ENCODE results near the gene RXRA. TPM values are rescaled to one million over a fixed set of nuclear protein-coding genes. Genes with fewer than 3 reads are reported as not detected.
"Not testable (repeated sequence)": the region's sequence is repeated elsewhere in the genome, so short reads cannot be mapped to it uniquely, and the experiment has no call there.

The RXRA gene
- polyA plus RNA-seq, 1 donor = 37.2 TPM

DNA sequence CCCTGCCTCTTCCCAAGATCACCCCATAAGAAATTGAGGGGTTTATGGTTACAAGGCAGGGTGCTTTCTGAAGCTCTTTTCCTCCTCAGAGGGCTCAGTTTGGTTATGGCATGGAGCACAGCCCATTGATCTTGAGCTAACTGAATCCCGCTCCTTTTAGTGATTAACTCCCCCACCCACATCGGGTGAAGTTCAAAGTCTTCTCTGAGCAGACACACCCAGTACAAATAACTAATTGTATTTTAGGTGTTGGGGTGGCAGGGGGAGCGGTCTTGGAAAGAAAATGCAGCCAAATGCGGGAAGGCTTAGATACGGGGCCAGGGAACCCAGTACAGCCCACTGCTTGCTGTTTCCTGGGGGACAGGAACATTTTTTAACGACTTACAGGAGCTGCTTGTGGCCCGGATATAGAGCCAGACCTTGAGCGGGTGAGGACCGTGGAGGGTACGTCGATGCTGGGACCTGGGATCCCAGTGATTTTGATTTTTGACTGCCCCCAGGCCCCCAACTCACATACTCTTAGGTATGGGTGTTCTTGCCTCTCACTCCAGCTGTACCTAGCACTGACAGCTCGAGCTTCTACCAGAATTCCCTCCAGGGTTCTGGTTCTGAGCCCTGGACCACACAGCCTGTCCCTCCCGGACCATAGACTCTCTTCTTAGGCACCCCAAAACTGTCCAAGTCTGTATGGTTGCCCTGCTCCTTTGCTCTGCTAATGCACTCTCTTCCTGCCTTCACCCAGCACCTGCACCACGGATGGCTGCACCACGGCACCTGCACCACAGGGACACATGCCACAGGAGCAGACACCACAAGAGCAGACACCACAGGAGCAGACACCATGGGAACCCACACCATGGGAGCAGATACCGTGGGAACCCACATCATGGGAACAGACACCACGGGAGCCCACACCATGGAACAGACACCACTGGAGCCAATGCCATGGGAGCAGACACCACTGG, 18.3 kb upstream of the RXRA start:
- DNase-seq = no peak

DNA sequence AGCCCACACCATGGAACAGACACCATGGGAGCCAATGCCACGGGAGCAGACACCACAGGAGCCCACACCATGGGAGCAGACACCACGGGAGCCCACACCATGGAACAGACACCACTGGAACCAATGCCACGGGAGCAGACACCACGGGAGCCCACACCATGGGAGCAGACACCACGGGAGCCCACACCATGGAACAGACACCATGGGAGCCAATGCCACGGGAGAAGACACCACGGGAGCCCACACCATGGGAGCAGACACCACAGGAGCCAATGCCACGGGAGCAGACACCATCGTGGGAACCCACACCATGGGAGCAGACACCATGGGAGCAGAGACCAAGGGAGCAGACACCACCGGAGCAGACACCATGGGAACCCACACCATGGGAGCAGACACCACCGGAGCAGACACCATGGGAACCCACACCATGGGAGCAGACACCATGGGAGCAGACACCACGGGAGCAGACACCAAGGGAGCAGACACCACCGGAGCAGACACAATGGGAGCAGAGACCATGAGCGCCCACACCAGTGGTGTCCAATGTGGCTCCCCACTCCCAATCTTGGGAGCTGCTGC, 17.5 kb upstream of the RXRA start:
- not testable (repeated sequence) for DNase-seq

DNA sequence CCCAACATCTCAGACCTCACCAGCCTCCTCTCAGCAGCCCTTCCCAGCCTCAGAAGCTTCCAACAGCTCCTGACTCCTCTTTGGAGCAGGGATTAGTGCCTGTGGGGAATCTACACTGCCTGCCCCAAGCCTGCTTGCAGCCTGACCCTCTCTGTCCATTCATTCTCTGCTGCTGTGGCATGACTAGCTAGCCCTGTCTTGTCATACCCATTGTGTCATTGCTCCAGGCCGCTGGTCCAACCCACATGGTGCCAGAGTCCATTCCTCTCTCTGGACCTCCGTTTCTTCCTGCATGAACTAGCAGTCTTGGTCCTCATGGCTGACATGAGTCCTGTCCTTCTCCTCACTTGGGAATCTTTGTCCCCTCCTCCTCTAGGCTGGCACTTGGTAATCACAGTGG, 12.8 kb upstream of the RXRA start:
- DNase-seq = no peak

DNA sequence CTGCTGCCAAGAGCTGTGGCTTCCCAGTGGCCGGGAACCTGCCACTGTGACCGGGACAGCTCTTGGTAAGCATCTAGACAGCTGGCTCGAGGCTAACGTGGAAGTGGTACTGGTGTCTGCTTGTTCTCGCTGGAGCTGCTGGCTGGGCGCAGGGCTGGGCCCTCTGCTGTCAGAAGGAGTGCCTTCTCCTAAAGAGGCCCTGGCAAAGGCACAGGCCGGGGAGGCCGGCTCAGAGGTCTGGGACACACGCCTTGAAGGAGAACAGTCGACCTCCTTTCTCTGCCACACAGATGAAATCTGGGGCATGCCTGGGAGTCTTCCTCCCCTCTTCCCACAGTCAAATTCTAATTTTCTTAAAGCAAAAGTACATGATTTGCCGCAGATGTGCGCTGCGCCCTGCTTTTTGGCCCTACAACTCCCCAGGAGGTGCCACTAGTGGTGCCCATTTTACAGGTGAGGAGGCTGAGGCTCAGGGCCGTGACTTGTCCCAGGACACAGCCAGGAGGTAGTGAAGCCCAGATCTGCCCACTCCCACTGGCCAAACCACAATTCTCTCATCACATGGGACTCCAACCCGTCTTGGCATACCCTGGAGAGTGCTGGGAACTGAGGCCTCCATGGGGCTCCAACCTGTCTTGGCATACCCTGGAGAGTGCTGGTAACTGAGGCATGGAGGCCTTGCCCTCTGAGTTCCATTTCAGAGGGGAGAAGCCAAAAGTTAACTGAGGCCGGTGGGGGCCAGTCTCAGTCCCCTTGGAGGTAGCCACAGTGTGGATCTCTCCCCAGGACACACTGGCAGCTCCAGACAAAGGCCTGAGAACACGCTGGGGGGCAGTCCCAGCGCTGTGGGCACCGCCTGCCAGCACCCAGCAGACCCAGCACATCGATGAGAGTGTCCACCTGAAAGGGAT, 12.0 kb upstream of the RXRA start:
- no peak for DNase-seq

DNA sequence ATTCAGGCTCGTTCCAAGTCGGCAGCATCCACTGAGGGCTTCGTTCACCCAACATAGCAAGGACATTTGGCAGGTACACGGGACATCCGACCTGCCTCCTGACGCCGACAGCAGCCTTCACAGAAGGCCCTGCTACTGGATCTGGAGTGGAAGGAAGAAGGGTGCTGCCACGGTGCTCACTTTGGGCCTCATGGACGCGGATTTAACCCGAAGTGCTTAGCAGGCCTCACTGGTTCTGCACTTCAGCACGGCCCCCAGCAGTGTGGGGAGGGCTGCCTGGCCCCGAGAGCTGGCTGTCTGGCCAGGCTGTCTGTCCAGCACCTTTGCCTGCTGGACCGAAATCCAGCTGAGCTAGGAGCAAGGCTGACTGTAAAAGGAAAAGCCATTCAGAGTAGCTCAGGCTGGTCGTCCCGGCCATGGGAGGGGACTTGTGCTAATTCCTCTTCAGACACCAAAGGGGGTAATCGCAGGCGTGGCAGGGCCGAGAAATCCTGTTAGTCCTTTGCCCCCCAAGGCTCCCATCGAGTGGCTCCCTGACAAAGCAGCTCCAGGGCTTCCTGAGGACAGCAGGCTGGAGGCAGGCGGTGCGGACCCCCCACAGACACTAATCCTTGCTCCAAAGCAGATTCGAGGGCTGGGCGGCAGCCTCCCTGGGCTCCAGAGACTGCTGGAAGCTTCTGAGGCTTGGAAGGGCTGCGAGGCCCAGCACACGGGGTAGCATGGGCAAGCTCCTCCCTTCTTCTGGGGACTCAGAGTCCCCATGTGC, 11.1 kb upstream of the RXRA start:
- DNase-seq = no peak

DNA sequence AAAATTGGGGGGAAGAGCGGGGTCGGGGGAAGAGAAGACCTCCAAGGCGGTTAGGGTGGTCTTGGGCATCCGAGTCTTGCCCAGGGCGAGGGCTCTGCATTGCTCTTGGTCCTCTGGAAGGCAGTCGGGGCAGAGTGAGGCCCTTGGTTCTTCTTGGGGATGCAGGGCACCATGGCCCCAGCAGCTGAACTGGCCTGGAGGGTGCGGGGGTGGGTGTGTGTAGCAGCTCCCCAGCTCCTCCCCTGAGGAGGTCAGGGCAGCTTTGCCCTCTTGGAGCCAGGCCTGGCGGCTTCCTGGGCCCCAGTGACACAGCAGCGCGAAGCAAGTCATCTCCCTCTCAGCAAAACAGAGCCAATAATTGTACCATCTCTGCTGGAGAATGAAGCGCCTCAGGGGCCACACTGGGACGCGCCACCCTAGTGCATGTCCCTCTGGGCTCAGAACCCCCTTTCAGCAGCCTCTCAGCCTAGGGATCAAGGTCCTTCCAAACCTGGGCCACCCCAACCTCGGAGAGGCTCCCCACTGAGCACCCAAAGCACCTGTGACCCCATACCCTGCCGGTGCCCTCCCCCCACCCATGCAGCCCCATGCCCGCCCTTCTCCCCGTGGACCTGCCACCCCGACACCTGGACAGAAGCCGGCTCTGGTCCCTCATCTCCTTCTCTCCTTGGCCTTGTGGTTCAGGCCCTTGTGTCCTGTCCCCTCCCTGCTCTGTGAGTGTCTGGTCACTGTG, 10.4 kb upstream of the RXRA start:
- no peak for DNase-seq

DNA sequence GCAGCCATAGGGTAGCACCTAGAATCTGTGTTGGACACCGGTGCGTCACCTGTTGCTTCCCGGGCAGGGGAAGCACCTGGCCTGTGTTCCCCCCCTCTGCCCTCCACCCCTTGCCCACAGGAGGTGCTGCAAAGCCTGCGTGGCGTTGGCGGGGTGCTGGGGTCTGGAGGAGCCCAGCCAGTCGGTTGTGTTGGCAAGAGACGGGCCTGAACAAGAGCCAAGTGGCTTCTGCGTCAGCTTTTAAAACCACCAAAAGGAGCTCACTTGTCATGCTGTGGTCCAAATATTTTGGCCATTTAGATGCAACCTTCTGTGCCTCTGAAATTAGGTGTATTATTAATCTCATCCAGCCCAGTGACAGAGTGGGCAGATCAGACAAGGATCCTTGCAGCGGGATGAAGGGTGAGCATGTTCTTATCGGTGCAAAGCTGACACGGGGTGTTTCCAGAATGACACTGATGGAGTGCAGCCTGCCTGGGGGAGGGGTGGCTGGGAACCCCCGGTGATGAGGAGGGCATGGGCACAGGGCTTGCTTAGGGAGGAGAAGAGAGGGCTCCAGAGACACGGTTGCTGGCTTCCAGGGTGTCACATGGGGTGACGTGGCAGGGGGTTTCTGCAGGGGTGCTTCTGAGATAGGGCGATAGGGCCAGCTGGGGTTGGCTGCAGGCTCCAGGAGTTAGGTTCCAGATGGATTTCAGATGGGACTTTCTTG, 9.7 kb upstream of the RXRA start:
- no peak for DNase-seq

DNA sequence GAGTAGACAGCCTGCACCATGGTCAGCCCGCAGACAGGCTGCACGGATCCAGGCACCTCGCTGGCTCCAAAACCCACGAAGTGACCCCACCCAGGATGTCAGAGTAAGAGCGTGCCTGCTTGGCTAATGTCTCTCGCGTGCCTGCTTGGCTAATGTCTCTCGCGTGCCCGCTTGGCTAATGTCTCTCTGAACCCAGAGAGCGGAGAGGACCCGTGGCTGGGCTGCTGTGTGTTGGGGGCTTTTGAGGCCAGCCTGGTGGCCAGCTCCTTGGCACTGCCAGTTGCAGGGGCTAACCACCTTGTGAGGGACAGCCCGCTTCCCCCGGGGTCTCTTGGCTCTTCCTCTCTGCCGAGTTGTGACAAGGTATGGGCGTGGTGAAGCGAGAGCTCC, 8.9 kb upstream of the RXRA start:
- no peak for DNase-seq

DNA sequence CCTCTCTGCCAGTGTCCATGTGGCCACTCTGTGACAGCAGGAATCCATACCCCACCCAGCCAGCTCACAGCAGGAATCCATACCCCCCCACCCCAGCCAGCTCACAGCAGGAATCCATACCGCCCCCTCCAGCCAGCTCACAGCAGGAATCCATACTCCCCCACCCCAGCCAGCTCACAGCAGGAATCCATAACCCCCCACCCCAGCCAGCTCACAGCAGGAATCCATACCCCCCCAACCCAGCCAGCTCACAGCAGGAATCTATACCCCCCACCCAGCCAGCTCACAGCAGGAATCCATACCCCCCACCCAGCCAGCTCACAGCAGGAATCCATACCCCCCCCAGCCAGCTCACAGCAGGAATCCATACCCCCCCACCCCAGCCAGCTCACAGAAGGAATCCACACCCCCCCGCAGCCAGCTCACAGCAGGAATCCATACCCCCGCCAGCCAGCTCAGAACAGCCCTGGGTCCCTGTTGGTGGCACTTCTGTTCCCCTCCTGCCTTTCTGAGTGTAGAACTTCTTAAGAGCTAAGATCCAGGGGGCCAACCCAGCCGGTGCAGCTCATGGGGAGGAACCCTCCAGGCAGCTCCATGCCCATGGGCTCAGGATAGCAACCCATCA, 8.4 kb upstream of the RXRA start:
- no peak for DNase-seq

DNA sequence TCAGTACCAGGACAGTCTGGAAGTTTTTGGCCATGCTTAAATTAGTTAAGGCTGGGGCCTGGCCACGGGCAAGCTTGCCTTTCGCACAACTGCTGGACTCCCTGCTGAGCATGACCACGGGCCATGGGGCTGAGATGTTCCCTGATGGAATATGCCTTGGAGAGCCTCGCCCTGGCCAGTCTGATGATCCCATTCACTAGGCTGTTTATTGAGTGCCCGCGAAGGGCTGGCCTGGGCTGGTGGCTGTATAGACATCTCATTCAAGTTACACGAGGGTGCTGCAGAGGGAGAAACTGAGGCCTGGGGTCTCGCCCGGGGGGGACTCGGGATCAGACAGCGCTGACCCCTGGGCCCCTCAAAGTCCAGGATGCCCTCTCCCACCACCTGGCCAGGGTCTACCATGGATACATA, 7.8 kb upstream of the RXRA start:
- DNase-seq = no peak

DNA sequence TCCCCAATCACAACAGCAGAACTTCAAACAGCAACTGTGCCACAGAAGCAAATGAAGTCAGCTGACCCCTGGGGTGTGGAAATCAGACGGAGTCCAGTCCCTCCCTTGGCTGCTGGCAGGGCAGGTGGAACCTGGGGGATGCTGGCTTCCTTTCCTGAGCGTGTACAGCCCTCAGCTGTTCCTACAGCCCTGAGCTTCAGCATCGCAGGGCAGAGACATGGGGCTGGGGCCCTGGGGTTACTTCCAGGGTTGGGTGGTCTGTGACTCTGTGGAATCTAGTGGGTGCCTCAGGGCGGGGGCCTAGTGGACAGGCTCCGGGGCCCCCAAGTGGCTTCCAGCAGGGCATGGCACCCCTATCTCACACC, 7.3 kb upstream of the RXRA start:
- DNase-seq = no peak

DNA sequence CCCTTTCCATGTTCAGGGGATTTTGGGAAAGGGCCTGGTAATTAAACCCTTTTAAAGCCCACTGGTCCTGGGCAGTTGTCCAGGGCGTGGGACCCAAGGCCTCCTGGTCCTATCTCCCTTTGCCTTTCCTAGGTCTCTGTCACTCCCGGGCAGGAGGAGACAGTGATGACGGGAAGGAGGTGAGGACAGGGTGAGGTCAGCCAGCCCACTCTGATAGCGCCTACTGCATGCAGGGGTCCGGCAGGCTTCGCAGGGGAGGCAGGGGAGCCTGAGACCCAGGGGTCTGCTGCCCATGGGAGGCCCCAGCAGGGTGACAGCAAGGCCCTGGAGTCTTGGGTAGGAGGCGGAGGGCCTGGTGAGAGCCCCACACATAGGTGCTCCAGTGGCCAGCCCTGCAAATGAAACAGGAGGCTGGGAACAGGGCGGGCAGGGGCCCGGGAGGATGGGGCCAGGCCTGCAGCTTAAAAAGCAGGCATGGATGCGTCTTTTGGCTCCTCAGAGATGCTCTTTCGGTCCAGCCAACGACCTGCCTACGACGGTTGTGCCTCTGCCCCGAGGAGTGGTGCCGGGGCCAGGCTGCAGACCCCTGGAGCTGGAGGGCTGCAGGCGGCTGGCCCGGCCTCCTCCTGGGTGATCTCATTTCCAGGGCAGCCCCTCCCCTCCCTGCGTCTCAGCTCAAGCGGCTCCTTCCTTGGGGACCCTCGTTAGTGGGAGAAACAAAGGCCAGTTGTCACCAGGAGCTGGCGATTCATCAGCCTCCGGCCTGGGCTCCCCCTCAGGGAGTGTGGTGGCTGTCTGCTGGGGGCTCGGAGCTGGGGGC, 6.7 kb upstream of the RXRA start:
- DNase-seq = no peak

DNA sequence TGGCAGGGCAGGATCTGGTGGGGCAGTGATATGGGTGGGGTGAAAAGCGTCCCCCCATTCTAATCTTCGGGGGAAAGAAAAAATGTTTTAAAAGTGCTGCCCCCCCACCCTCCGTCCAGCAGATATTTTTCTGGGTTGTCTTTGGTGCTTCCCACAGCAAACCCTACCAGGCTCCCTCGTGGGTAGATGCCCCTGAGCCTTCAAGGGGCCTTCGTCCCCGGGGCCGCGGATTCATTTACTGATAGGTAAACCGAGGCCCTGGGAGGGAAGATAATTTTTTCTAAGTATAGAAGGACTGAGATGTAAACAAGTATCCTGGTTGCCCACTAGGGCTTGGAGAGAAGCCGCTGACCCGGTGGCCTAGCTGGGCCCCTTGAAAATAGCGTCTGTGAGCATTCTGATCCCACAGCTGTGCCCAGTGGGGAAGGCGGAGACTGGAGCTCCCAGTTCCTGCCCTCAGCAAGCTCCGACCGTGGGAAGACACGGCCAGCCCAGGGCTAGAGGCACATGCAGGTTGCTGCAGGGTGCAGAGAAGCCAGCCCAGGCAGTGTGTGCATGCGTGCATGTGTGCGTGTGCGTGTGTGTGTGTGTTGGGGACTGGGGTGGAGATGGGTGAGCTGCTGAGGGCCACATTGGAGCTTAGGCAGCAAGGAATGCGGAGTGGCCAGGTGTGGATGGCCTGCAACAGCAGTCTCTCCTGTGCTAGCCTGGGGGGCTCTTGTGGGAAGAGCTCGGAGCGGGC, 6.0 kb upstream of the RXRA start:
- DNase-seq = no peak

DNA sequence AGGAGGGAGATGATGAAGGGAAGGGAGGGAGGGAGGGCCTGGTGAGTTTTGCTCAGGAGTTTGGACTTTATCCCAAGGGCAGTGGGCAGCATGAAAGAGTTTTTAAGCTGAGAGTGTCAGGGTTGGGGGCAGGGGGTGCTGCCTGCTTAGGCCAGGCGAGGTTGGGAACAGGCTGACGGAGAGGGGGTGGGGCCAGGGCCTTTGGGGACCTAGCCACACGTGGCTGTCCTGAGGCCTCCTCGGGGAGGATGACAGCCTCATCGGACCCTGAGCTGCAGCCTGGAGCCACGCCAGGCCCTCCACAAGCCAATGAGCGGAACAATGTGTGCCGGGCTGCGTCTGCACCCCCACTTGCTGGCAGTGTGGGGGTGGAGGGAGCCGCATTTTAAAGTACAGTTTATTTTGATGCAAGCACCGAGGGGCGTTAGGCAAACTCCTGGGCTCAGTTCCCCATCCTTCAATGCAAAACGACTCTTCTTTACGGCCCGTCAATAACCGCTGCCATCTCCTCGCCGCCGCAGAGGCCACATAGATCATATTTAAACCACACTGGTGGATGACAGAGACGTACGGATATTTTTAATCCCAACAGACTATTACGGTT, 5.3 kb upstream of the RXRA start:
- DNase-seq = no peak

DNA sequence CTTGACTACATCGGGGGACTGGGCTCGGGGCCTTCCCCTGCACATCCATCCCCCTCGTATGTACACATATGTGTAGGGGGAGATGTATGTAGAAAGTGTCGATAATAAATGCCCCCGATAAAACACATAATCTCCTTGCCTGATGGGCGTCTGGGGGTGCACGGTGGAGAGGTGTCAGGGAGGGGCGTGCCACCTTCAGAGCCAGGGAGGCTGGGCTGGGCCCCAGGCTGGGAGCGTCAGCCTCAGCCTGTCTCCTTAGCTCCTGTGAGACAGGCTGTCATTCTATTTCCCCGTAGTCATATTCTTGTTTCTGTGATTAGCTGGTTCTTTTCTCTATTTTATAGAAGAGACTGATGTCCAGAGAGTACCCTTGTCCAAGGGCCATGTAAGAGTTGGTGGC, 4.7 kb upstream of the RXRA start:
- DNase-seq = no peak

DNA sequence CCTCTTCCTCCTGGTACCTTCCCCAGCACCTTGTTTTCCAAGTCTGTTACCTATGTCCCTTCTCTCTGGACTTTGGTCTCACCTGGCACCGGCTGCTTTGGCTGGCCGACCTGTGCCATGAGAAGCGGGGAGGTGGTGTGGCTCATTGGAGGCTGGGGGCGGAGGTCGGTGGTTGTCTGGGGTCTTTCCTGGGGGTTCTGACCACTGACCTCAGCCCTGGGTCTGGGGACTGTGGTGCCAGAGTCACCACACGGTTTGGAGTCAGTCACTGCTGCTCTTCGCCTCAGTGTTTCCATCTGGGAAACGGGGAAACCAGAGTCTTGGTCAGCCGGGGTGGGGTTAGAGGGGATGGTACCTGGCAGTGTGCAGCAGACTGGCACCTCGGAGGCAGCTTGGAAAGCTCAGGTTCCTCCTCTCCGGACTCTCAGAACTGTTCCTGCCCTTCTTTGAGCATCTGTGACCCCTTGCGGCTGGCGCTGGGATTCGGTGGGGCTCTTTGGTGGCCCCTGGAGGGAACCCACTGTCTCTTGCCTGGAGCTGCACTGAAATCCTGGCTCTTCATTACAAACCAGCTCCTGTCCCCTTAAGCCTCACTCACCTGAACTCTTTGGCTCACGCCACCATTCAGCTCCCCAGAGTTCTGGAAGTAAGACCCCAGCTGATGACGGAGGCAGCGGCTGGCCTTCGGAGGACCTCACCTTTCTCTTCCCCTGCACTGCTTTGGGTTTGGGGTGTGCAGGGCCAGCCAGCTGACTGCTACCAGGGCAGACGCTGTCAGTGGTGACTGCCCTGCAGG, 4.1 kb upstream of the RXRA start:
- no peak for DNase-seq

DNA sequence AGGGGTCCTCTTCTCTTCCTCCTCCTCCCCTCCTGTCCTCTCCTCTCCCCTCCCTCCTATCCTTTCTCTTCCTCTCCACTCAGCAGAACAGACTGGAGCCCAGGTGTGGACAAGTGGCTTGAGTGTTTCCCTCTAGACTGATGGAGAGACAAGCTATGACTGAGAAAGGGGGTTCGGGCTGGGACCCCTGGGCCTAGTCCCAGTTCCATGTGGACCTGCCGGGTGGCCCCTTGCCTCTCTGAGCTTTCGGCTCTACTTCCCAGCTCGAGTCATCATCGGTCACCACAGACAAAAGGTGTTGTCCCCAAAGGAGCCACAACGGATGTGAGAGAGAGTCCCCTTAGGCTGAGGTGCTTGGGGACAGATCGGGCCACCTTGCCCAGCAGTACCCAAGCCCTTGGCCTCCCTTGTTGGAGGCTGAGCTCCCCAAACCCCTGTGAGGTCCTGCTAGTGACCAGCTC, 3.4 kb upstream of the RXRA start:
- DNase-seq = no peak
